NOMO-1 (cell line): ENCODE results near the gene RND2.

Experiments used
- DNase-seq, 2 experiments: peaks; one replicate each; lab custom pipeline; 2025; ENCODE audit not compliant: unreplicated experiment in 2 of 2; lab: John Stamatoyannopoulos, UW

The RND2 gene

GRCh38 chr17:43069368-43069898 is 44.4 kb downstream of the RND2 start:
- DNase-seq: no peak

GRCh38 chr17:43070257-43070656 is 45.2 kb downstream of the RND2 start:
- no peak for DNase-seq

- no peak for DNase-seq
These were observed 45.8 kb downstream of the RND2 start for GRCh38 chr17:43070872-43071271.

- no peak for DNase-seq
These were observed 49.8 kb downstream of the RND2 start for GRCh38 chr17:43074869-43075268.

GRCh38 chr17:43079641-43080302 is 54.7 kb downstream of the RND2 start:
- DNase-seq: no peak
